Upper lobe of left lung (tissue), 6 donors: ENCODE data around the gene TADA2A. TPM values are rescaled to one million over a fixed set of nuclear protein-coding genes. Genes with fewer than 3 reads are reported as not detected.

Experiments used
- ATAC-seq, 2 donors: fragments of 200-7000 bp; cut with Tn5 transposase; one replicate each; pipeline ENCODE4 v1.9.1; 2022; ENCODE audit warnings: mild to moderate bottlenecking in 2 of 2, moderate library complexity in 2 of 2; ENCODE audit not compliant: low FRiP score in 2 of 2
- DNase-seq, 2 donors: peaks; one replicate each; pipeline ENCODE4 v3.0.0-alpha.2; 2019 to 2020
- H3K27ac ChIP-seq, 4 donors: fragments of 200-600 bp; sonication (generic); one replicate each; pipeline ENCODE4 v1.5.1; 2016 to 2019
- H3K27me3 ChIP-seq, 4 donors: fragments of 200-600 bp; sonication (generic); one replicate each; pipeline ENCODE4 v1.5.1; 2017 to 2019
- H3K36me3 ChIP-seq, 4 donors: fragments of 200-600 bp; sonication (generic); one replicate each; pipeline ENCODE4 v1.5.1; 2016 to 2019
- H3K4me1 ChIP-seq, 4 donors: fragments of 200-600 bp; sonication (generic); one replicate each; pipeline ENCODE4 v1.5.1; 2018 to 2019
- H3K4me3 ChIP-seq, 4 donors: fragments of 200-600 bp; sonication (generic); one replicate each; pipeline ENCODE4 v1.5.1; 2017 to 2019; ENCODE audit warnings: mild to moderate bottlenecking in 2 of 4, moderate library complexity in 1 of 4
- H3K9me3 ChIP-seq, 4 donors: fragments of 200-600 bp; sonication (generic); one replicate each; pipeline ENCODE4 v1.5.1; 2018 to 2019
- CTCF ChIP-seq, 6 experiments: fragments of 450-650 bp in 4 of 6; fragments of 200-600 bp in 2 of 6; sonication (generic) in 2 of 6; IDR thresholded peaks; one replicate each; pipeline ENCODE4 v1.5.1; 2016 to 2019; ENCODE audit warnings: antibody characterized with exemption in 6 of 6
- EP300 ChIP-seq, 4 donors: sonication (generic); formaldehyde crosslinking; IDR thresholded peaks; one replicate each; pipeline ENCODE4 v1.5.1; 2017; ENCODE audit warnings: antibody characterized with exemption in 4 of 4, control low read depth in 2 of 4
- POLR2A ChIP-seq, 4 donors: fragments of 450-650 bp; IDR thresholded peaks; one replicate each; pipeline ENCODE4 v1.5.1; 2016 to 2017; ENCODE audit warnings: antibody characterized with exemption in 4 of 4, mild to moderate bottlenecking in 2 of 4
- POLR2AphosphoS5 ChIP-seq, 2 donors: sonication (generic); formaldehyde crosslinking; IDR thresholded peaks; one replicate each; pipeline ENCODE4 v1.5.1; 2017; ENCODE audit warnings: antibody characterized with exemption in 2 of 2
- WGBS, 2 donors: methylation state at CpG; one replicate each; pipeline ENCODE4 v1.1.5; 2017 to 2018; 5-methylcytosine and 5-hydroxymethylcytosine counted together
- total RNA-seq, 6 donors: library from RNA; depleted of rRNA in 4 of 6; stranded (reverse); fragments of >200 nt in 4 of 6; gene quantifications; one replicate each; pipeline versions ENCODE4 v1.1.0 to v1.2.1, GENCODE V29; 2016 to 2021
- donor health status: DM: no; HTN: no; CAD: no; lungs with moderate emphysema.
- donor health status: DM: no; HTN: yes; CAD: no; lungs with severe emphysema.

Gene TADA2A
- total RNA-seq, 6 donors from 2014 or later = 9.8 to 37.7 (median 22.7) TPM

GRCh38 chr17:37462492-37462891, 55.8 kb downstream of the TADA2A start:
- Histone ChIP-seq H3K9me3 (no peaks in the 10 kb centered on the region), H3K36me3 (peaks cover 9 to 71% (median 17%) of the 10 kb centered on the region in 4 donors), H3K27me3 (no peaks in the 10 kb centered on the region), H3K4me1 (no peaks in the 10 kb centered on the region), H3K4me3 (no peak overlapping the region), H3K27ac (no peak overlapping the region)
- TF ChIP-seq POLR2A (IDR thresholded peaks at IDR 0.05) (no peak), CTCF (IDR thresholded peaks at IDR 0.05) (no peak), POLR2AphosphoS5 (IDR thresholded peaks at IDR 0.05) (no peak), EP300 (IDR thresholded peaks at IDR 0.05) (no peak)
- no peak for DNase-seq
- ATAC-seq = no peak
- WGBS, 2 donors = 96% methylated on average over 5 of the region's 5 CpGs

GRCh38 chr17:37463039-37463438, 56.4 kb downstream of the TADA2A start:
- no peak overlapping the region for H3K4me3 ChIP-seq
- no peak overlapping the region for H3K27ac ChIP-seq
- TF ChIP-seq POLR2AphosphoS5 (IDR thresholded peaks at IDR 0.05) (no peak), POLR2A (IDR thresholded peaks at IDR 0.05) (no peak)
- no peaks in the 10 kb centered on the region for H3K9me3 ChIP-seq
- no peaks in the 10 kb centered on the region for H3K27me3 ChIP-seq
- ATAC-seq (no peak), DNase-seq (no peak)
- no peaks in the 10 kb centered on the region for H3K4me1 ChIP-seq
- peaks cover 9 to 74% (median 19%) of the 10 kb centered on the region in 4 donors for H3K36me3 ChIP-seq
- 94 to 96% methylated on average over 3 of the region's 3 CpGs for WGBS, 2 donors

- DNase-seq (no peak), ATAC-seq (no peak)
- H3K9me3 ChIP-seq = no peaks in the 10 kb centered on the region
- peaks cover 9 to 88% (median 28%) of the 10 kb centered on the region in 4 donors for H3K36me3 ChIP-seq
- no peaks in the 10 kb centered on the region for H3K27me3 ChIP-seq
- H3K4me3 ChIP-seq = no peak overlapping the region
- no peak overlapping the region for H3K27ac ChIP-seq
- 93 to 94% methylated on average over 7 of the region's 7 CpGs for WGBS, 2 donors
- no peak for TF ChIP-seq CTCF (IDR thresholded peaks at IDR 0.05)
- TF ChIP-seq EP300 (IDR thresholded peaks at IDR 0.05) = no peak
- no peak for TF ChIP-seq POLR2AphosphoS5 (IDR thresholded peaks at IDR 0.05)
- TF ChIP-seq POLR2A (IDR thresholded peaks at IDR 0.05) = no peak
- H3K4me1 ChIP-seq = no peaks in the 10 kb centered on the region
These were observed 58.5 kb downstream of the TADA2A start for GRCh38 chr17:37465069-37465616.

GRCh38 chr17:37466471-37466870, 59.8 kb downstream of the TADA2A start:
- H3K27ac ChIP-seq = no peak overlapping the region
- WGBS, 2 donors = 94 to 95% methylated on average over 1 of the region's 1 CpG
- ATAC-seq (no peak), DNase-seq (no peak)
- H3K4me1 ChIP-seq = no peaks in the 10 kb centered on the region
- TF ChIP-seq CTCF (IDR thresholded peaks at IDR 0.05) (no peak), POLR2AphosphoS5 (IDR thresholded peaks at IDR 0.05) (no peak), POLR2A (IDR thresholded peaks at IDR 0.05) (no peak), EP300 (IDR thresholded peaks at IDR 0.05) (no peak)
- H3K27me3 ChIP-seq = no peaks in the 10 kb centered on the region
- no peaks in the 10 kb centered on the region for H3K9me3 ChIP-seq
- H3K4me3 ChIP-seq = no peak overlapping the region
- peaks cover 9 to 91% (median 39%) of the 10 kb centered on the region in 4 donors for H3K36me3 ChIP-seq

- Histone ChIP-seq H3K4me1 (no peaks in the 10 kb centered on the region), H3K27ac (no peak overlapping the region), H3K36me3 (peaks cover 18 to 100% (median 56%) of the 10 kb centered on the region in 4 donors), H3K9me3 (no peaks in the 10 kb centered on the region), H3K4me3 (no peak overlapping the region), H3K27me3 (no peaks in the 10 kb centered on the region)
- TF ChIP-seq POLR2A (IDR thresholded peaks at IDR 0.05) (no peak), EP300 (IDR thresholded peaks at IDR 0.05) (no peak), CTCF (IDR thresholded peaks at IDR 0.05) (no peak), POLR2AphosphoS5 (IDR thresholded peaks at IDR 0.05) (no peak)
- ATAC-seq (no peak), DNase-seq (no peak)
- WGBS, 2 donors = 74 to 77% methylated on average over 7 of the region's 7 CpGs
These were observed 63.5 kb downstream of the TADA2A start for GRCh38 chr17:37470181-37470580.
